DMS153 (cell line): Measurements from ENCODE around the gene APOO.

Source experiments
- DNase-seq: peaks from one replicate; lab custom pipeline; 2025; lab: John Stamatoyannopoulos, UW

Gene APOO

DNA sequence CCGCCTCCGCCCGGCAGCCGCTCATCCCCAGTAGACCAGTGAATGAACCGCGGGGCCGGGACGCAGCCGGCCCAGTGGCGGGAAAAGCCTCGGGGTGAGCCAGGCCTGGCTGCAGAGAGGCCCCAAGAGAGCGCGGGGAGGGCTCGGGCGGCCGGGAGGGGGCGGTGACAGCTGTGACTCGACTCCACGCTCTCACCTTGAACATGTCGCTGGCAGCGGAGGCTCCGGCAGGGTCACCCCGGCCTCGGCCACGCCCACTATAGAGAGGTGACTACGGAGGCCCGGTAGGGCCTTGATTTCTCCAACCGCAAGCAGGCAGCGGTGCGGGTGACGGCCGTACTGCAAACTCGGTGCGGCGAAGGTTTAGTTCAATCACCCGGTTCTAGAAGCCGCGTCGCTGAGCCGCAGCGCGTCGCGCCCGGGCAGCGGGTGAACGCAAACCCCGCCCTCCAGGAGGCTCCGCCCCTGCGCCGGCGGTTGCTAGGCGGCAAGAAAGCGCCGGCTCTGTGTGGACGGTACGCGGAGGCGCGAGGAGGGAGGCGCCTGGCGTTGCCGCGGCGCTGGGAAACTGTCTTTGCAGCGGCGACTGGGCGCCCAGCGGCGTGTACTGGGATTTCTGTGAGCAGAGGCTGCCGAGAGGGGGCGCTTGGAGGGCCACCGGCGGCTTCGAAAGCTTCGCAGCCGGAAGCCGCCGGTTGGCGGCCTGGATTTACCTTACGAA is at the start of gene APOO, which contains the start of gene CXorf58:
Gene APOO (minus strand): TSS at position 441 of the 721 bp plus-strand sequence. CDS start 236 bp downstream, at position 205.
Gene CXorf58 (plus strand): TSS at position 509 of the 721 bp plus-strand sequence. CDS start 2,297 bp downstream, outside the sequence.
- DNase-seq, result peak; percentile 92

DNA sequence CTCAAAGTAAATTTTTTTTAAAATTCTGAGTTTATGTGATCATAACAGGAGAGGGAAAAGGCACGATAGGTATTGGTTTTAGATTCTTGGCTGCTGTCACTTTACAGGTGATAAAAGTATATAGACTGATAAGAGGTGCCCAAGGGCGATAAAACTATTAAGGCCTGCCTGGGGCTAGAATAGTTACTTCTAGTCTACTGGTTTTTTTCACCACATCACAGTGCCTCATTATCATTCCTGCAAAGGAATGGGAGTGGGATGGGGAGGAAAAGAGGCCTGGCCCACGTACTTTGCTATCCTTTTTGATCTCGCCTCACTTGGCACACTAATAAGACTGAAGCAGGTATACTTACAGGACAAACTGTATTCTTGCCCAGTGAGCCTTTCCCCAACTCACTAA is 46.7 kb upstream of the APOO start:
- DNase-seq, result no peak

DNA sequence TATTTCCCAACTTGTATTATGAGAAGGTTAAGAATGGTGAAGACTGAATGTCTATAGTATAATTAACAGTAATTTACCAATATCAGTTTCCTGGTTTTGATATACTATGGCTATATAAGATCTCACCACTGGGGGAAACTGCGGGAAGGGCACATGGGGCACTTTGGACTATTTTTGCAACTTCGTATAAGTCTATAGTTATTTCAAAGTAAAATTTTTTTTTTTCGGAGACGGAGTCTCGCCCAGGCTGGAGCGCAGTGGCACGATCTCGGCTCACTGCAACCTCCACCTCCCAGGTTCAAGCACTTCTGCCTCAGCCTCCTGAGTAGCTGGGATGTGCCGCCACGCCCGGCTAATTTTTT is 46.2 kb upstream of the APOO start:
- no peak for DNase-seq

DNA sequence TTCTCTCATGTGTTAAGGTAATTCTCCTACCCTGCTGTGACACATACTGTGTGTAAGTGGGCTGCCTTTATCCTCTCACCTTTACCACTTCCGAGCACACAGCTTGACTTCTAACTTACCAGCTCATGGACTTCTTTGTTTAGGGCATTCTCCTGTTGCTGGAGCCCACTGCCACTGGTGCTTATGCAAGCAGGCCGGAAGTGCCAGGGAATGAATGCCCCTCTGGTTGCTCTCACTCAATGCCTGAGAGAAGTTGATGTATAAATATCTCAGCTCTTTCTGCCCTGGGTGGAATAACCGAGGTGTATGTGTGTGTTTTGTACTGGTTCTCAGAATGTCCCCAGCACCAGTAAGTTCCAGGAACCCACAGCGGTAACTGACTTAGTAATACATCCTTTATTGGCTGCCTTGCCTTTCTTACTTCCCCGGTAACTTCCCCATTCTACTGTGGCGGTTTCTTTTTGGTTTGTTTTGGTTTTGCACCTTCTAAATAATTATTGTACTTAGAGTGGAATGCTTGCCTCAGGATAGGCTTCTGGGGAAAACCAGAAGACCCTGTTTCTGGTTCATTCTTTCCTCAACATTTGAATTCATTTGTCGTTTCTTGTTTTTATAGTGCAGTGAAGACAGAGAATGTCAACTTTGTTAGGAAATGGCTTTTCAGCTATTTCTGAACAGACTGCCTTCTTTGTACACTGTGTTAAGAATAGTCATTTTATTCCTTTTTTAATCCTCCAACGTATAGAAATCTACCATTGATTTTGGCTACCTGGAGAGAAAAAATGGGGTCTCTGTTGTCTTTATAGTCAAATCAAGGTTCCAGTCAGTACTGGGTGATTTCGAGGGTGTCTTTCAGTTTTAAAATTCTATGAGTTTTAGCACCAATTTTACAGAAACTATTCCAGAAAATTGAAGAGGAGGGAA is 45.5 kb upstream of the APOO start:
- no peak for DNase-seq

DNA sequence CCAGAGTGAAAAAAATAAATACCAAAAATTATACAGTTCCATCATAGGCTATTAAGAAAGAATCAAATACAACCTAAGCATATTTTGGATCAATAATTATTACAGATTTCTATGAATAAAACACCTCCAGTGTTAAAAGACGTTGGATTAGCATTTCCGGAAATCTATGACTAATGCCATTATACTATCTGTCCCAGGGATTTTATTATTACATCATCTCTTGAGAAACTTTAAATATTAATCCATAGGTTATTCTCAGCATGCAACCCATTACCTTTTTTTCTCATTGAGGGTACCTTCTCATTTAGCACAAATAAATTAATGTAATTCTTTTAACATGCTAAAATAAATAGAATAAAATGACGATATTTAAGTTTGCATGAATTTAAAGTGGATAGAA is 44.7 kb upstream of the APOO start:
- DNase-seq, result no peak

DNA sequence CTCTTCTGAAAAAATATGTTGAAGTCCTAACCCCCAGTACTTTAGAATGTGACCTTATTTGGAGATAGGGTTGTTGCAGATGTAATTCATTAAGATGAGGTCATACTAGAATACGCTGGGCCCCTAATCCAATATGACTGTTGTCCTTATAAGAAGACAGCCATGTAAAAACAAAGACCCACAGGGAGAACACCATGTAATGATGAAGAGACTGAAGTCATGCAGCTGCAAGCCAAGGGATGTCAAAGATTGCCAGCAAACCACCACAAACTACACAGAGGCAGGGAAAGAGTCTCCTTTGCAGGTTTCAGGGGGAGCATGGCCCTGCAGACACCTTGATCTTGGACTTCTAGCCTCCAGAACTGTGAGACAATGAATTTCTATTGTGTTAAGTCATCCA is 37.5 kb upstream of the APOO start:
- DNase-seq, result no peak

DNA sequence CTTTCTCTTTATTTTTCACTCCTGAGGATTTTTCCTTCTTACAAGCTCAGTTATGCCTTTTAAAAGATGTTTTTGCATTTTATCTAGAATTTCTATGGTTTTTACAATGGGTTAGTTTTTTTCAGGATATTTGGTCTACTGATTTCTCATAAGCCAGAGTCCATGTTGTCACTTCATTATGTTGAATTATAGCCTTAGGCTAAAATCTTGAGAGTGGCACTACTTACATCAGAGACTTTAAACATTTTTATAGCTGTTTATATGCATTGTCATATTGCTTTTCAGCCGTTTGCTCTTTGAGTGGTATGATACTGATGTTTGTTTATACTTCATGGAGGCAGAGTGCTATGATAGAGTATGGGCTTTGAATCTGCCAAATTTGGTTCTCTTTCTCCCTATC is 36.5 kb upstream of the APOO start:
- DNase-seq, result no peak

DNA sequence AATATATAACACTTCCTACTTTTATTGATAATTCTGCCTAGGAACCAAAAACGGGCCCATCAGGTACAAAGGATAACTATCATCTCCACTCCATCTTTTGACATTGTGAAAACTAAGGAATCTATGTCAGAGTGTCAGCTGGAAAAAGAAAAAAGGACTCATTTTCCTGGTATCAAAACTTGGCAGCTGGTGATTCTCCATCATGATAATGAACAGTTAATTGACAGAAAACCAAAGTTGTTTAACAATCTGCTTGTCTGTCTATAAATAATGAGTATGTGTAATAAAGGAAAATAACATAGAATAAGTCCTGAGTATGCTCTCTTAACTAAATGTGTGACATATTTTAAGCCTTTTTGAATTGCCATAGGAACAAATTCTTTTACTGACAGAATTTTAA is 31.5 kb upstream of the APOO start:
- no peak for DNase-seq

DNA sequence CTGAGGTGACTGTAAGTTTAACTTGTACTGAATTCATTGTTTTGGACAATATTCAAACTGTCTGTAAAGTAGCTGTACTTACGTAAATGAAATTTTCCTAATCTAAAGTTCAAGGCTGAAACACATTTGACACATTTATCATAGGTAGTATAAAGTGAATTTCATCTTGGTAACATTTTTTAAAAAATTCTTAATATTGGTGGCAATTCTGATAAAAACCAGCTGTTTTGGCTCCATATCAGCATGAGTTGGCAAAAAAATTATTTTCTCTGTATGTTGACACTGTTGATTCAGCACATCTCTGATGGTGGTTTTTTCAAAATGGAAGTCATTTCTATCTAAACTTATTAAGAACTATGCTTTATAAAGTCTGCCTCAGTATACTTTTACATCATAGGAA is 31.0 kb upstream of the APOO start:
- no peak for DNase-seq

DNA sequence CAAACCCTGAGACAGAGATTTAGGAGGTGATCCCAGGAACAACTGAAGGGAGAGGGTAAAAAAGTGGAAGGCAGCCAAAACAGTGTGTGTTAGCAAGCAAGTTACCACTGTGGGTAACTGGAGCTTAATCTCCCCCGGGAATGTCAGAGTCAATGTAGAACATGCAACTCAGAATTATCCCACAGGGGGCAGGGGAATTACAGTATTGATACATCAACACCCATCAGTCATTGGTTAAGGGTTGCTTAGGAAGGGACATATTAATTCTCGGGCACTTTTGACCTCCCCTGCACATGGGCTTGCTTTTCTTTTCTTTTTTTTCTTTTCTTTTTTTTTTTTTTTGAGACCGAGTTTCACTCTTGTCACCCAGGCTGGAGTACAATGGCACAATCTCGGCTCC is 29.4 kb upstream of the APOO start:
- no peak for DNase-seq

DNA sequence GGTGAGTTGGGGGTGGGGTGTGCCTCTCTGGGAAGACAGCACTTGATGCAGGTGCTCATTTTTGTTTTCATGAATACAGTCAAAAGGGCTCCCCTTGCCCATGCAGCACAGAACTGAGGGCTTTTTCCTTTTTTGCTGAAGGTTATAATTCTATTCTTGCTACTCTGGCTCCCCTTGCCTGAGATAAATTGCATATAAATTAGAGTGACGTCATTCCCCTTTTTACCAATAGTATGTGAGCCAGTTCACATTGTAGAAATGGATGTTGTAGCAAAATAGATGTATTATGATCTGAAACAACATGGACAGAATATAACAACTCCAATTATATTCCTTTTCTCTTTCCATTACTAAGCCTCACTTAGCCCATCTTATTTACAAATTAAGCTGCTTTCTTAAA is 28.4 kb upstream of the APOO start:
- DNase-seq, result no peak

DNA sequence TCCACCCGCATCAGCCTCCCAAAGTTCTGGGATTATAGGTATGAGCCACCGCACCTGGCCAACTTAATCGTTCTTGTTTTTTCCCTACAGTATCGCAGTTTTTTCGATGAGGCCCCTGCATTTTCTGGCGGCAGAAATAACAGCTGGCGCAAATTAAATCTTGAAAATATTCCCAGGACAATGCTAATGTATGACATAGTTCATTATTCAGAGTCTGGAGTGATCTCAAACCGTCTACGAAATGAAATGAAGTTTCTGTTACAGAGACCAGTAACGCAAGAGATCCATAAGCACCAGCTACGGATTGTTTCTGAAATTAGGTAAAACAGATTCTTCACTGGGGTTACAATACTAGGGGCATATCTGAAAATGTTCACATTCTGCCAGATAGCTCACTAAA is 27.4 kb upstream of the APOO start:
- no peak for DNase-seq

DNA sequence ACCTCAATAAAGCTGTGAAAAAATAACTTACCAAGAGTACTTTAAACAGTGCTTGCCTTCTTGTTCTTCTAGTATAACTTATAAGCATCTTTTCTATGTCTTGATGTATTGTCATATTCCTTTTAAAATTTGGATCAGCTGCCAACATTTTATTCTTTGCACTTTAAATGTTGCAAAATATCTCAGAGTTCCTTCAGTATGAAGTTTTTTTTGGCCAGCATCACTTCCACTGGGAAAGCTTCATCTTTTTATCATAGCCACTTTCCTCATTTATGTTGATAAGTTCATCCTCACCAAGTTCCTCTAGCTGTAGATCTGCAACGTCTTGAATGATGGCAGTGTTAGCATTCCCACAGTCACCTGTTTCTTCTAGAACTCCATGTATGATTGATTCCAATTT is 24.3 kb upstream of the APOO start:
- DNase-seq, result no peak

DNA sequence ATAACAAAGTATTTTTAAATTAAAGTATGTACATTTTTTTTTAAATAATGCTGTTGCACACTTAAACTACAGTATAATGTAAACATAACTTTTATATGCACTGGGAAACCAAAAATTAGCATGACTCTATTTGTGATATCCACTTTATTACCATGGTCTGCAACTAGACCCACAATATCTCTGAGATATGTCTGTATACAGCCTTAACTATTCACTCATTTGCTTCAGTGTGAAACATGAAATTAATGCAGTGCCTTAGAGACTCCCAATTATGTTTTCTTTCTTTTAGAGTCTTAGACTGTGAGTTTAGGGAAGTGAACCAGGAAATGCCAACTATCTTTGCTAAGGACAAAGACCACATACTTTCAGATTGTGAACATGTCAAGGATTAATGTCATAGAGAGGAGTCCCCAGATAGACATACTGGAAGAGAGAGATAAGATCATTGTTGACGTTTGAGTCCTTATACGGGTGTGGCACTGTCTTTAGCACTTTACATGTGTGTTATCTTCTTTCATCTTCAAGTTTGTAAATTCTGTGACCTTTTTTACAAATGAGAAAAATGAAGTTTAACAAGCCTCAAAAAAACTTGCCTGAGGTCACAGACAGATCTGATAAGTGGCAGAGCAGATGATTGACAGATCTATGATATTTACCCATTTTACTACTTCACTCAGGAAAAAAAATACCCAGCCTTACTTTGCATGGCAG is 23.3 kb upstream of the APOO start:
- DNase-seq, result no peak

DNA sequence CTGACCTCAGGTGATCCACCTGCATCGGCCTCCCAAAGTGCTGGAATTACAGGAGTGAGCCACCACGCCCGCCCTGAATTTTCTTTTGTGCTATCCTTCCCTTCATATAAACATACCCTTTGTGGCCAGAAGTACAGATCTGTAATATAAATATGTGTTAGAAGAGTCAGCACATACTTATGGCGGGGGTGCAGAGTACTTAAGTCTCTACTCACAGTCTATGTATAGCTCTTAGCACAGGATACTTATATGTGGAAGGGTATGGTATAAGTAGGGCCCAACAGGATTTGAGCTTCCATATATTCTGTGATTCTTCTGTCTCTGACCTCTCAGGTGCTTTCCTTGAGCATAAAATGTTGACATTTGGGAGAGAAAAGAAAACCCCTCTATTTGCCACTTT is 18.3 kb upstream of the APOO start:
- no peak for DNase-seq

DNA sequence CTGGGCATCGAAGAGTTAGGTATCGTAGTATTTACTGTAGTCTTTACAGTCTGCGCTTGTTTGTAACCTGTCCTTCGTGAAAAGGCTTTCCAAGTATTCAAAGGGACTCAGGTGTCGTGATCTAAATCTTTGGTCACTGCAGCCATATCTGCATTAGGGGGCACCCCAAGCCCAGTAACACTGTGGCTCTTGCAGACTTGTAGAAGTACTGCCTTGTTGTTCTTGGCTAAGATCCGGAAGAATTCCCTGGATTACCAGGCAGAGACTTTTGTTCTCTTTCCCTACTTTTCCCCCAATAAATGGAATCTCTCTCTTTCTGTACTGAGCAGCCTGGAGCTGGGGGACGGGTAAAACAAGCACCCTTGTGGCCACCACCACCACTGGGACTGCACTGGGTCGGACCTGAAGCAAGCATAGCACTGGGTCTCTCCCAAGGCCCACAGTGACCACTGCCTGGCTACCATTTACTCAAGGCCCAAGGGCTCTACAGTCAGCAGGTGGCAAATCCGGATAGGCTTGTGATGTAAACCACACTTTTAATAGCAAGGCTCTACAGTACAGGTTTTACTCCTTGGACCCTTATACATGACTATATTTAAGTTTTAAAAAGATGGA is 12.1 kb upstream of the APOO start:
- no peak for DNase-seq

DNA sequence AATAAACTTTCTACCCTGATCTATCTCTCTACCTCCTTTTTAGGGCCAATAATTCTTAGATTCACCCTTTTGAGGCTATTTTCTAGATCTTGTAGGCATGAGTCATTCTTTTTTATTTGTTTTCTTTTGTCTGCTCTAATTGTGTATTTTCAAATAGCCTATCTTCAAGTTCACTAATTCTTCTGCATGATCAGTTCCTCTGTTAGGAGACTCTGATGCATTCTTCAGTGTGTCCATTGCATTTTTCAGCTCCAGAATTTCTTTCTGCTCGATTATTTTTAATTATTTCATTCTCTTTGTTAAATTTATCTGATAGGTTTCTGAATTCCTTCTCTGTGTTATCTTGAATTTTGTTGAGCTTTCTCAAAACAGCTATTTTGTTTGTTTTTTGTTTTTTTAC is 11.4 kb upstream of the APOO start:
- DNase-seq, result no peak

DNA sequence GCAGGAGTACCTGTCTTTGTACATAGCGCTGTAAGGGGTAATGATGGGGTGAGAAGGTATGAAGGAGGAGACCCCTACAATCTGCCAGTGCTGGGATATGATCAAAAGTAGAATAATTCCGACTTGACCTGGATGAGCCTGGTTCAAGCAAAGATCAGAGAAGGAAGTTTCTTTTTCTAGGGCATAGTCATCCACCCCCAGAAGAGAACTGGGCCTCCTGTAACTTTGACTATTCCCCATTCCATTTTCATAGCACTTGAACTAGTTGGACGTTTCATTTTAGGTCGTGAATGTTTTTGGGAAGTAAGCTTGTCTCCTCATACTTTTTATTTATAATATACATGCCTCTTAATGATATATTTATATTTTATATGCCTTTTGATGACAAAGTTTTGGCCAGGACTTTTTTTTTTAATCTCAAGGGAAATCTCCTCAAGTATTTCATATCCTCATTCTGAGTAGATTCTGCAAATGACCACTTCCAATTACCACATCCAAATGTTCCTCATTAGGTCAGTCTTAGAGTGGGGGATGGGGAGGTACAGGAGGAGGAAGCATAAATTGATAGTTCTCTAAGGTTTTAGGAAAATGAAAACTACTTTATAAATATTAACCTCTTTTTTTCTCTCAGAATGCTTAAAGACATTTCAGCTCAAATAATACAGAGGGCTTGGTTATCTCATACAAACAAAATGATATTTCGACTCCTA is 3.5 kb upstream of the APOO start:
- no peak for DNase-seq

DNA sequence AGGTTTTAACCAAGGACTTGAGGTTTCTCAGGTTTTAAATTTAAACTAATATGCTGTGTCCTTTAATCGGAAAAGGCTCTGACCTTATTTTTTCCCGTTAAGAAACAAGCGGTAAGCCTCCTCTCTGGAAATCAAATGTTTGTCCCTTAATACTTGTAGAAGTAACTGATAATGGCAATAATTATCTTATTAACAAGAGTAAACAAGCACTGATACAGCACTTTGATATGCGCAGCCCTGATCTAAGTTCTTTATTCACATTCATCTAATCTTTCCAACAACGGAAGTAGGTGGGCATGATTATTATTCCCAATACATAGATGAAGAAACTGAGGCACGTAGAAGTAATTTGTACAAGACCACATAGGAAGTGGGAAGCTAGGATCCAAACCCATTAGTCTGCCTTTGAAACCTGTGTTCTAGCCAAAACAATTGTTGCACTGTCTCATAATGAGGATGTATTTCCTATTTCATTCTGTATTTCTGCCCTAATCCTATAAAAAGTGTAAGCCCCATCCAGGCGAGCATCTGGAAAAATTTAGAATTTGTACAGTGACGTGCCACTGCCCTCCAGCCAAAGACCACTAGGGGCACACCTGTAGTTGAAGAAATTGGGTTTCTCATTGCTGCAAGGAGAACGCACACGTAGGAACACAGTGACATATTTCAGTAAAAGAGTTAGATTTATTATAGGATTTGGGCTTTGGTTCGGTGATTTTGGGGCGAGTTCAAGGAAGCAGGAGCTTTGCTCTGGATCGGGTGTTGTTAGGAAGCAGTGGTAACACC is 674 bp upstream of the APOO start:
- DNase-seq, result no peak

DNA sequence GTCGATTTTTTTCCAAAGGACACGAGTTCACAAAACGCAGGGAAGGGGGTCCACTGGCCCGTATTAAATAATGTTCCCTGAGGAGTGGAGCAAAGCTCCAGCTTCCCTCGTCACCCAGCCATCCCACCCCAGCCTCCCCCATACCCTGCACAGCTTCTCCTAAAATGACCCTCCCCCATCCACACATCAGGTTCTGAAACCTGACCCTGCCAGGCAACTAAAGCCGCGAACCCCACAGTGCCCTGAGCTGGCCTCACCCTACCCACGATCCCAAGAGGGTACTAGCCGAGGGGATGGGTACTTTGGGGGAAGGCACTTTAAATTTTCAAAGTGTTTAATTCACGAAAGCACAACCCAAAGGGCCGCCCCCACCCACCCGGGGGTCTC is 634 bp downstream of the APOO start:
- DNase-seq, result no peak

DNA sequence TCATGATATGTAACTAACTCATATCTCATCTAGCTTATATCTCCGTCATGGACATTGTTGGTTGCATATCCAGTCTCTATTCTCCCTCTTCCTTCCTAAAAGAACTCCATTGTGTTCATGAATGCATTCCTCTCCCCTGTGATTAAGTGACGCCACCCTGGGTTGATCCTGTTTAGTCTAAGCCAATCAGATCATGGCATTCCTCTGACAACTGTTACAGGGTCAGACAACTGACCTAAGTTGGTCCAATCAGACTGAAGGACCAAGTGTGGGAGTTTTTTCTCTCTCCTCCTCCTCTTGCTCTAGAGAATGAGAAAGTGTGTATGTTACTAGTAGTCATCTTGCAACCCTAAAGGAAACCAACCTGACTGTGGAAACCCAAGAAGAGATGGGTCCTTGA is 3.6 kb downstream of the APOO start:
- DNase-seq, result no peak
